Adrenal gland (tissue), 12 donors: Measurements from ENCODE around the gene MAML2. TPM values are rescaled to one million over a fixed set of nuclear protein-coding genes. Genes with fewer than 3 reads are reported as not detected.
A peak's percentile ranks its signal among the peaks of the same experiment; 100 is the strongest.

Experiments
- DNase-seq, 7 donors: peaks; one replicate each; pipeline ENCODE4 v3.0.0-alpha.2; 2019 to 2020
- H3K27ac ChIP-seq, 5 donors: fragments of 200-600 bp; sonication (generic) in 4 of 5; 1 replicate in 3 of 5; 2 replicates in 2 of 5; pipeline versions ENCODE4 v1.5.1 to v1.8.0; 2016 to 2020; ENCODE audit warnings: mild to moderate bottlenecking in 1 of 5
- H3K27me3 ChIP-seq: fragments of 200-600 bp; 2 replicates; pipeline ENCODE4 v1.8.0; 2021
- H3K36me3 ChIP-seq, 2 donors: fragments of 200-600 bp; replicated peaks in 1 of 2; 1 replicate in 1 of 2; 2 replicates in 1 of 2; pipeline versions ENCODE4 v1.5.1 to v1.8.0; 2018 to 2022
- H3K4me1 ChIP-seq, 2 donors: fragments of 200-600 bp; replicated peaks in 1 of 2; 1 replicate in 1 of 2; 2 replicates in 1 of 2; pipeline versions ENCODE4 v1.5.1 to v1.8.0; 2018 to 2021
- H3K4me3 ChIP-seq, 4 donors: fragments of 200-600 bp; sonication (generic) in 3 of 4; one replicate each; pipeline ENCODE4 v1.5.1; 2016 to 2018
- H3K9me3 ChIP-seq, 3 donors: fragments of 200-600 bp; sonication (generic) in 1 of 3; replicated peaks in 1 of 3; 1 replicate in 2 of 3; 2 replicates in 1 of 3; pipeline versions ENCODE4 v1.5.1 to v1.8.0; 2016 to 2021
- CTCF ChIP-seq, 6 experiments: fragments of 450-650 bp in 4 of 6; fragments of 200-600 bp in 2 of 6; sonication (generic) in 1 of 6; IDR thresholded peaks; 1 replicate in 5 of 6; 2 replicates in 1 of 6; pipeline versions ENCODE4 v1.5.1 to v1.8.0; 2016 to 2021; ENCODE audit warnings: antibody characterized with exemption in 6 of 6, mild to moderate bottlenecking in 2 of 6, moderate library complexity in 1 of 6
- POLR2A ChIP-seq, 2 donors: fragments of 450-650 bp; IDR thresholded peaks; one replicate each; pipeline ENCODE4 v1.6.1; 2017; ENCODE audit warnings: antibody characterized with exemption in 2 of 2, mild to moderate bottlenecking in 2 of 2, moderate library complexity in 1 of 2
- WGBS, 4 donors: extraction: QIAGEN DNeasy Blood & Tissue Kit in 2 of 4; methylation state at CpG; one replicate each; pipeline versions ENCODE4 v1.1.5 to v1.1.7; 2013 to 2017; 5-methylcytosine and 5-hydroxymethylcytosine counted together
- intact Hi-C, 2 donors: fragments of 100-400 bp; cut with DNase I; formaldehyde crosslinking; loops; one replicate each; pipeline versions ENCODE4 v1.14.1 to v1.15.0; 2022 to 2023
- polyA plus RNA-seq, 3 donors: library from polyadenylated mRNA; stranded (reverse); fragments of 200-250 nt in 2 of 3; fragments of 350-450 nt in 1 of 3; fragmentation: Illumina TruSeq in 1 of 3; extraction: RNeasy Lipid Tissue Mini Kit (QIAGEN cat#74804) in 1 of 3; gene quantifications; one replicate each; pipeline ENCODE4 v1.2.3, GENCODE V29; 2013 to 2014
- total RNA-seq, 9 donors: library from RNA; depleted of rRNA in 4 of 9; stranded (reverse); fragments of >200 nt in 4 of 9; fragments of 120-200 nt in 1 of 9; fragmentation: NEBNext Ultra II Directional in 1 of 9; extraction: Animal tissue kit (Norgen Biotek cat#: 25700) in 1 of 9; gene quantifications; one replicate each; pipeline versions ENCODE4 v1.1.0 to v1.2.4, GENCODE V29; 2013 to 2023
- donor health status: healthy with polysubstance abuse.
- donor health status: Bipolar disorder and iron deficiency.
- donor health status: DM: yes; HTN: yes; CAD: no.
- donor health status: DM: no; HTN: no; CAD: no.
- donor health status: DM: no; HTN: no; CAD: no.
- donor health status: DM: yes; HTN: yes; CAD: no.

Gene MAML2
- total and polyA plus RNA-seq, 12 donors, result 1.4 to 19.4 (median 7.6) TPM

- peaks cover 21 to 69% of the 10 kb centered on the region in 2 donors for H3K4me1 ChIP-seq
- H3K36me3 ChIP-seq, result no peaks in the 10 kb centered on the region
Measured at GRCh38 chr11:96259134-96259830, 83.7 kb downstream of the MAML2 start.

GRCh38 chr11:96257972-96258934, 84.7 kb downstream of the MAML2 start:
- Histone ChIP-seq H3K27ac (peak overlapping the region in 3 of 5 donors; percentile 15 to 59 (median 15)), H3K4me3 (no peak overlapping the region), H3K27me3 (no peaks in the 10 kb centered on the region), H3K4me1 (peaks cover 21 to 67% of the 10 kb centered on the region in 2 donors), H3K9me3 (no peaks in the 10 kb centered on the region), H3K36me3 (no peaks in the 10 kb centered on the region)
- intact Hi-C loops, result no loop called here
- 43 to 59% (median 54%) methylated on average over 4 of the region's 4 CpGs for WGBS, 4 donors
- DNase-seq, result peak in 1 of 7 donors; percentile 16
- no peak for TF ChIP-seq CTCF (IDR thresholded peaks at IDR 0.05)
- TF ChIP-seq POLR2A (IDR thresholded peaks at IDR 0.05), result no peak

More at GRCh38 chr11:96259134-96259830, 83.7 kb downstream of the MAML2 start:
- 60 to 74% (median 63%) methylated on average over 4 of the region's 4 CpGs for WGBS, 4 donors
- Histone ChIP-seq H3K9me3 (no peaks in the 10 kb centered on the region), H3K4me3 (no peak overlapping the region), H3K27ac (peak overlapping the region in 1 of 5 donors; percentile 15), H3K27me3 (no peaks in the 10 kb centered on the region)
- no peak for DNase-seq
- intact Hi-C loops, result no loop called here
- TF ChIP-seq CTCF (IDR thresholded peaks at IDR 0.05) (no peak), POLR2A (IDR thresholded peaks at IDR 0.05) (no peak)

- Histone ChIP-seq H3K9me3 (no peaks in the 10 kb centered on the region), H3K27me3 (no peaks in the 10 kb centered on the region), H3K27ac (no peak overlapping the region), H3K4me1 (peaks cover 13 to 59% of the 10 kb centered on the region in 2 donors), H3K4me3 (no peak overlapping the region), H3K36me3 (no peaks in the 10 kb centered on the region)
- intact Hi-C loops, result no loop called here
- TF ChIP-seq POLR2A (IDR thresholded peaks at IDR 0.05) (no peak), CTCF (IDR thresholded peaks at IDR 0.05) (no peak)
- no peak for DNase-seq
Measured at GRCh38 chr11:96257036-96257435, 86.0 kb downstream of the MAML2 start.
